GM13976 (cell line): ENCODE measurements around the gene NEDD4L.

Experiments
- DNase-seq: peaks from one replicate; pipeline ENCODE4 v3.0.0; 2012; ENCODE audit warnings: low spot score
- CTCF ChIP-seq: IDR thresholded peaks from 2 replicates; pipeline ENCODE4 v1.5.1; 2012; ENCODE audit warnings: borderline replicate concordance, mild to moderate bottlenecking; ENCODE audit not compliant: insufficient read depth; ENCODE audit errors: extremely low read depth, missing control alignments, control extremely low read depth
- in situ Hi-C: fragments of 300-500 bp; cut with MboI; formaldehyde crosslinking; loops from one replicate; pipeline ENCODE4 v1.12.0; 2022; ENCODE audit warnings: low sequenced_read_pairs, mixed read lengths, inconsistent platforms; ENCODE audit not compliant: unreplicated experiment

NEDD4L gene

GRCh38 chr18:58241026-58241679 lies 197.1 kb downstream of the NEDD4L start:
- DNase-seq: no peak
- TF ChIP-seq CTCF: no peak
- in situ Hi-C loops: no loop called here

GRCh38 chr18:58241877-58242276 lies 197.9 kb downstream of the NEDD4L start:
- in situ Hi-C loops: no loop called here
- TF ChIP-seq CTCF: no peak
- DNase-seq: no peak

- no peak for TF ChIP-seq CTCF
- DNase-seq: no peak
- in situ Hi-C loops: no loop called here
These were observed 198.4 kb downstream of the NEDD4L start for GRCh38 chr18:58242435-58242834.

GRCh38 chr18:58242968-58243367 lies 198.9 kb downstream of the NEDD4L start:
- DNase-seq: no peak
- in situ Hi-C loops: no loop called here
- TF ChIP-seq CTCF: no peak

- in situ Hi-C loops: no loop called here
- no peak for TF ChIP-seq CTCF
- no peak for DNase-seq
These were observed 199.4 kb downstream of the NEDD4L start for GRCh38 chr18:58243401-58243800.

- DNase-seq: no peak
- TF ChIP-seq CTCF: no peak
- in situ Hi-C loops: no loop called here
These were observed 203.4 kb downstream of the NEDD4L start for GRCh38 chr18:58247363-58247834.
